Upper lobe of right lung (tissue), 1 donor: ENCODE measurements around the gene POLR1A. TPM values are rescaled to one million over a fixed set of nuclear protein-coding genes. Genes with fewer than 3 reads are reported as not detected.

Experiments used
- ATAC-seq: fragments of 200-7000 bp; cut with Tn5 transposase; one replicate; pipeline ENCODE4 v1.9.1; 2020; ENCODE audit warnings: mild to moderate bottlenecking, moderate library complexity
- DNase-seq: peaks from one replicate; pipeline ENCODE4 v3.0.0-alpha.2; 2020
- H3K27ac ChIP-seq: fragments of 200-600 bp; one replicate; pipeline ENCODE4 v1.8.0; 2022
- H3K27me3 ChIP-seq: fragments of 200-600 bp; one replicate; pipeline ENCODE4 v1.8.0; 2022; ENCODE audit warnings: mild to moderate bottlenecking
- H3K36me3 ChIP-seq: fragments of 200-600 bp; one replicate; pipeline ENCODE4 v1.8.0; 2022
- H3K4me1 ChIP-seq: fragments of 200-600 bp; one replicate; pipeline ENCODE4 v1.8.0; 2022
- H3K4me3 ChIP-seq: fragments of 200-600 bp; one replicate; pipeline ENCODE4 v1.8.0; 2022; ENCODE audit warnings: mild to moderate bottlenecking
- H3K9me3 ChIP-seq: fragments of 200-600 bp; one replicate; pipeline ENCODE4 v1.8.0; 2022
- intact Hi-C: fragments of 100-400 bp; cut with DNase I; formaldehyde crosslinking; loops from one replicate; pipeline ENCODE4 v1.11.0; 2022
- total RNA-seq: library from RNA; stranded (reverse); fragmentation: NEBNext Ultra II Directional; extraction: Animal tissue kit (Norgen Biotek cat#: 25700); gene quantifications from one replicate; pipeline ENCODE4 v1.2.1, GENCODE V29; 2021
- TF ChIP-seq, protein P1 (sequence below): fragments of 200-600 bp; IDR thresholded peaks from one replicate; pipeline ENCODE4 v1.8.0; 2022; ENCODE audit warnings: antibody characterized with exemption
- donor health status: DM: no; HTN: yes; CAD: no; lungs with severe emphysema.

The POLR1A gene
- total RNA-seq, 1 donor from 2014 or later, result 26.6 TPM

GRCh38 chr2:86015006-86015405 lies 90.7 kb downstream of the POLR1A start:
- no peaks in the 10 kb centered on the region for H3K36me3 ChIP-seq
- TF ChIP-seq, protein P1, sequence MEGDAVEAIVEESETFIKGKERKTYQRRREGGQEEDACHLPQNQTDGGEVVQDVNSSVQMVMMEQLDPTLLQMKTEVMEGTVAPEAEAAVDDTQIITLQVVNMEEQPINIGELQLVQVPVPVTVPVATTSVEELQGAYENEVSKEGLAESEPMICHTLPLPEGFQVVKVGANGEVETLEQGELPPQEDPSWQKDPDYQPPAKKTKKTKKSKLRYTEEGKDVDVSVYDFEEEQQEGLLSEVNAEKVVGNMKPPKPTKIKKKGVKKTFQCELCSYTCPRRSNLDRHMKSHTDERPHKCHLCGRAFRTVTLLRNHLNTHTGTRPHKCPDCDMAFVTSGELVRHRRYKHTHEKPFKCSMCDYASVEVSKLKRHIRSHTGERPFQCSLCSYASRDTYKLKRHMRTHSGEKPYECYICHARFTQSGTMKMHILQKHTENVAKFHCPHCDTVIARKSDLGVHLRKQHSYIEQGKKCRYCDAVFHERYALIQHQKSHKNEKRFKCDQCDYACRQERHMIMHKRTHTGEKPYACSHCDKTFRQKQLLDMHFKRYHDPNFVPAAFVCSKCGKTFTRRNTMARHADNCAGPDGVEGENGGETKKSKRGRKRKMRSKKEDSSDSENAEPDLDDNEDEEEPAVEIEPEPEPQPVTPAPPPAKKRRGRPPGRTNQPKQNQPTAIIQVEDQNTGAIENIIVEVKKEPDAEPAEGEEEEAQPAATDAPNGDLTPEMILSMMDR, result no peak
- DNase-seq (no peak), ATAC-seq (no peak)
- no peak overlapping the region for H3K27ac ChIP-seq
- no peaks in the 10 kb centered on the region for H3K9me3 ChIP-seq
- intact Hi-C loops, result no loop called here
- peaks cover 17% of the 10 kb centered on the region for H3K4me1 ChIP-seq
- no peaks in the 10 kb centered on the region for H3K27me3 ChIP-seq
- H3K4me3 ChIP-seq, result no peak overlapping the region

DNA sequence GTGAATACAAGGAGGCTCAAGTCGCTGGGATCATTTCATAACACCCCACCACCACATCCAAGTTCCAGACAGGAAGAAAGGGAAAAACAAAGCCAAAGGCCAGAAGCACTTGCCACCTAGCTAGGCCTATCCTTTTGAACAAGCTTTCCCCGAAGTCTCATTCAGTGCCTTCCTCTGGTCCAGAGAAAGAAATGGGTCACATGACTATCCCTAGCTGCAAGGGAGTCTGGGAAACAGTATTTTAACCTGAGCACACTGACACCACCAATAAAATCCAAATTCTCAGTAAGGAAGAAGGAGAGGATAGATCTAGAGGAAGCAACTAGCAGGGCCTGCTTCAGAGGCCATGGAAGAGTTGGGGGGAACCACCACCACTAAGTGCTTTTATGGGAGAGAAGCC lies 91.2 kb downstream of the POLR1A start:
- Histone ChIP-seq H3K27me3 (no peaks in the 10 kb centered on the region), H3K4me3 (no peak overlapping the region), H3K36me3 (no peaks in the 10 kb centered on the region), H3K4me1 (peaks cover 17% of the 10 kb centered on the region), H3K27ac (no peak overlapping the region), H3K9me3 (no peaks in the 10 kb centered on the region)
- DNase-seq (no peak), ATAC-seq (no peak)
- TF ChIP-seq, protein P1, result no peak
- intact Hi-C loops, result no loop called here

DNA sequence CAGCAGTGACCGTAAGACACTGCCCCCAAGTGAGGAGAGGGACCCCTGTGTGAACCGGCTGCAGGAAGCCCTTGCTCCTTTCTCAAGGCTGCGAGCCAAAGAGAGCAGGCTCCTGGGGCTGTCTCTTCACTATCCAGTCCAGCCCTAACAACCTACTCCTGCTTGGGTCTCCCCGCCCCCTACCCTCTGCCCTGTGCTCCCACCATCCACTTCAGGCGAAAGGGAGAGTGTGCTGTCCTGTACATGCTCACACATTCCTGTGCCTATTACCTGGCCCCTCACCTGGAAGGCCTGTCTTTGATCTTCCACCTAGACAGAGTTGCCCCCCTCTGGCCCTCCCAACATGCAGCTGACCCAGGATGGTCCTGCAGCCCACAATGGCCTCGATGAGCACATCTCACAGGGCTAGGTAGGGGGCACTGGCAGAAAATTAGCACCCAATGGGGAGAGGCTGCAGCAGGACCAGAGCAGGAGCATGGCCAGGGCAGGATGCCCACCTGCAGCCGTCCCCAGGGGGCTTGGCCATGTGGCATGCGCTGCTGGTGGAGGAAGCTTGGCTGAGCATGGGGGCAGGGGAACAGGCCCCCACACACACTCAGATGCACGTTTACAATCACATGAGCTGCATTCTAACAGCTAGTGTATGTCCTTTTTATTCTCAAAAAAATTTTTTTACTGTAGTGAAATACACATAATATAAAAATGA lies 93.5 kb downstream of the POLR1A start:
- no peaks in the 10 kb centered on the region for H3K36me3 ChIP-seq
- peaks cover 8% of the 10 kb centered on the region for H3K4me1 ChIP-seq
- intact Hi-C loops, result no loop called here
- TF ChIP-seq, protein P1, result no peak
- H3K27me3 ChIP-seq, result no peaks in the 10 kb centered on the region
- H3K9me3 ChIP-seq, result no peaks in the 10 kb centered on the region
- ATAC-seq (peak; percentile 14), DNase-seq (no peak)
- no peak overlapping the region for H3K4me3 ChIP-seq
- no peak overlapping the region for H3K27ac ChIP-seq

GRCh38 chr2:86011449-86011941 lies 94.2 kb downstream of the POLR1A start:
- H3K4me1 ChIP-seq, result peaks cover 2% of the 10 kb centered on the region
- H3K9me3 ChIP-seq, result no peaks in the 10 kb centered on the region
- no peaks in the 10 kb centered on the region for H3K36me3 ChIP-seq
- DNase-seq, result no peak
- peak; percentile 74 for ATAC-seq
- no peaks in the 10 kb centered on the region for H3K27me3 ChIP-seq
- no peak overlapping the region for H3K4me3 ChIP-seq
- intact Hi-C loops, result no loop called here
- H3K27ac ChIP-seq, result no peak overlapping the region
- TF ChIP-seq, protein P1, result no peak

GRCh38 chr2:86010083-86010482 lies 95.6 kb downstream of the POLR1A start:
- intact Hi-C loops, result no loop called here
- no peak for ATAC-seq
- H3K9me3 ChIP-seq, result no peaks in the 10 kb centered on the region
- H3K4me1 ChIP-seq, result no peaks in the 10 kb centered on the region
- no peaks in the 10 kb centered on the region for H3K36me3 ChIP-seq
- no peak for DNase-seq
- TF ChIP-seq, protein P1, result no peak
- H3K27me3 ChIP-seq, result no peaks in the 10 kb centered on the region
- H3K27ac ChIP-seq, result no peak overlapping the region
- no peak overlapping the region for H3K4me3 ChIP-seq

- Histone ChIP-seq H3K4me1 (no peaks in the 10 kb centered on the region), H3K36me3 (no peaks in the 10 kb centered on the region), H3K9me3 (no peaks in the 10 kb centered on the region), H3K27ac (no peak overlapping the region), H3K4me3 (no peak overlapping the region), H3K27me3 (no peaks in the 10 kb centered on the region)
- no peak for DNase-seq
- TF ChIP-seq, protein P1, result no peak
- ATAC-seq, result no peak
- intact Hi-C loops, result no loop called here
Observed at GRCh38 chr2:86006524-86006923, 99.2 kb downstream of the POLR1A start.
